Smooth muscle cell (in vitro differentiated cells): ENCODE data around the gene HADHA. TPM values are rescaled to one million over a fixed set of nuclear protein-coding genes. Genes with fewer than 3 reads are reported as not detected.

Source experiments
- DNase-seq: peaks from one replicate; lab custom pipeline; 2025; ENCODE audit not compliant: unreplicated experiment; lab: John Stamatoyannopoulos, UW
- H2AFZ ChIP-seq: fragments of 200-600 bp; sonication (generic); 2 replicates; pipeline ENCODE4 v1.6.0; 2016; ENCODE audit warnings: antibody characterized with exemption, low read depth, mild to moderate bottlenecking
- H3F3A ChIP-seq: fragments of 200-600 bp; sonication (generic); 2 replicates; pipeline ENCODE4 v1.6.0; 2017; ENCODE audit warnings: antibody characterized with exemption, low read depth
- H3K27ac ChIP-seq: fragments of 200-600 bp; sonication (generic); 2 replicates; pipeline ENCODE4 v1.5.1; 2016; ENCODE audit warnings: low read depth, mild to moderate bottlenecking
- H3K27me3 ChIP-seq: fragments of 200-600 bp; sonication (generic); 2 replicates; pipeline ENCODE4 v1.6.1; 2016; ENCODE audit warnings: low read depth, mild to moderate bottlenecking
- H3K36me3 ChIP-seq: fragments of 200-600 bp; sonication (generic); 2 replicates; pipeline ENCODE4 v1.5.1; 2016; ENCODE audit warnings: low read depth
- H3K4me1 ChIP-seq: fragments of 200-600 bp; sonication (generic); 2 replicates; pipeline ENCODE4 v1.5.1; 2016; ENCODE audit warnings: low read depth
- H3K4me2 ChIP-seq: fragments of 200-600 bp; sonication (generic); 2 replicates; pipeline ENCODE4 v1.6.0; 2016; ENCODE audit warnings: mild to moderate bottlenecking
- H3K4me3 ChIP-seq: fragments of 200-600 bp; sonication (generic); 2 replicates; pipeline ENCODE4 v1.5.1; 2016; ENCODE audit warnings: mild to moderate bottlenecking
- H3K79me2 ChIP-seq: fragments of 200-600 bp; sonication (generic); 2 replicates; pipeline ENCODE4 v1.6.0; 2016; ENCODE audit warnings: low read depth, mild to moderate bottlenecking
- H3K9ac ChIP-seq: fragments of 200-600 bp; sonication (generic); 2 replicates; pipeline ENCODE4 v1.6.0; 2016; ENCODE audit warnings: low read depth
- H3K9me3 ChIP-seq: fragments of 200-600 bp; sonication (generic); replicated peaks from 2 replicates; pipeline ENCODE4 v1.5.1; 2016; ENCODE audit warnings: low read depth
- H4K20me1 ChIP-seq: fragments of 200-600 bp; sonication (generic); 2 replicates; pipeline ENCODE4 v1.6.0; 2016; ENCODE audit warnings: low read depth
- WGBS: methylation state at CpG from one replicate; pipeline ENCODE4 v1.1.7; 2016; ENCODE audit warnings: low lambda C conversion rate; 5-methylcytosine and 5-hydroxymethylcytosine counted together
- polyA plus RNA-seq: library from polyadenylated mRNA; unstranded; fragments of >200 nt; fragmentation: Nextera tagmentation; extraction: Ambion mirVana; gene quantifications from 2 replicates; pipeline ENCODE4 v1.2.1, GENCODE V29; 2016
- total RNA-seq: library from RNA; depleted of rRNA; stranded (reverse); fragments of >200 nt; gene quantifications from 2 replicates; pipeline ENCODE4 v1.2.3, GENCODE V29; 2014
- TF ChIP-seq, protein P1 (sequence below): fragments of 200-600 bp; sonication (generic); IDR thresholded peaks from 2 replicates; pipeline ENCODE4 v1.5.1; 2017; ENCODE audit warnings: borderline replicate concordance, mild to moderate bottlenecking, antibody characterized with exemption; ENCODE audit not compliant: insufficient read depth, poor library complexity, severe bottlenecking

Gene HADHA
- total and polyA plus RNA-seq, 2 experiments from 2014 or later, result 96.9 to 111 TPM

DNA sequence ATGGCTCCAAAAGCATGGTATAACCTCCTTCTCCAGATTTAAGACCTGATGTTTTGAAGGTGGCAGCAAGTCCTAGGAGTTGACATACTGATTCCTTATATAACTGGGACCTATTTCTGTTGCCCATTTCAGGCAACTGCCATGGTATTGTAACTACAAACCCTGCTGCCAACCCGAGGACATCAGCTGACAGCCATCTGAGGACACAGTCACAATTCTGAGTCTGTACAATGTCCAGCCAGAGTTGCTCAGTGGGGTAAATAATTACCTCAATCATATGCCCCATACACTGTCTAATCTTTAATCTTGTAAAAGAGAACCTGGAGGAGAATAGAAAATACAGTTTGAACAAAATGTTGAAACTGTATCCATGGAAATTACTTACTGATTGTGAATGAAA lies 80.2 kb downstream of the HADHA start:
- no peak for DNase-seq
- Histone ChIP-seq H3K27ac (no peak overlapping the region), H2AFZ (no peak overlapping the region), H3K27me3 (no peaks in the 10 kb centered on the region), H3K4me1 (no peaks in the 10 kb centered on the region), H3K4me3 (no peak overlapping the region), H3F3A (no peaks in the 10 kb centered on the region), H4K20me1 (no peaks in the 10 kb centered on the region), H3K9ac (no peak overlapping the region), H3K36me3 (no peaks in the 10 kb centered on the region), H3K9me3 (no peaks in the 10 kb centered on the region), H3K4me2 (no peak overlapping the region), H3K79me2 (no peaks in the 10 kb centered on the region)
- WGBS, result 76% methylated on average over 1 of the region's 1 CpG
- TF ChIP-seq, protein P1, sequence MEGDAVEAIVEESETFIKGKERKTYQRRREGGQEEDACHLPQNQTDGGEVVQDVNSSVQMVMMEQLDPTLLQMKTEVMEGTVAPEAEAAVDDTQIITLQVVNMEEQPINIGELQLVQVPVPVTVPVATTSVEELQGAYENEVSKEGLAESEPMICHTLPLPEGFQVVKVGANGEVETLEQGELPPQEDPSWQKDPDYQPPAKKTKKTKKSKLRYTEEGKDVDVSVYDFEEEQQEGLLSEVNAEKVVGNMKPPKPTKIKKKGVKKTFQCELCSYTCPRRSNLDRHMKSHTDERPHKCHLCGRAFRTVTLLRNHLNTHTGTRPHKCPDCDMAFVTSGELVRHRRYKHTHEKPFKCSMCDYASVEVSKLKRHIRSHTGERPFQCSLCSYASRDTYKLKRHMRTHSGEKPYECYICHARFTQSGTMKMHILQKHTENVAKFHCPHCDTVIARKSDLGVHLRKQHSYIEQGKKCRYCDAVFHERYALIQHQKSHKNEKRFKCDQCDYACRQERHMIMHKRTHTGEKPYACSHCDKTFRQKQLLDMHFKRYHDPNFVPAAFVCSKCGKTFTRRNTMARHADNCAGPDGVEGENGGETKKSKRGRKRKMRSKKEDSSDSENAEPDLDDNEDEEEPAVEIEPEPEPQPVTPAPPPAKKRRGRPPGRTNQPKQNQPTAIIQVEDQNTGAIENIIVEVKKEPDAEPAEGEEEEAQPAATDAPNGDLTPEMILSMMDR, result no peak

DNA sequence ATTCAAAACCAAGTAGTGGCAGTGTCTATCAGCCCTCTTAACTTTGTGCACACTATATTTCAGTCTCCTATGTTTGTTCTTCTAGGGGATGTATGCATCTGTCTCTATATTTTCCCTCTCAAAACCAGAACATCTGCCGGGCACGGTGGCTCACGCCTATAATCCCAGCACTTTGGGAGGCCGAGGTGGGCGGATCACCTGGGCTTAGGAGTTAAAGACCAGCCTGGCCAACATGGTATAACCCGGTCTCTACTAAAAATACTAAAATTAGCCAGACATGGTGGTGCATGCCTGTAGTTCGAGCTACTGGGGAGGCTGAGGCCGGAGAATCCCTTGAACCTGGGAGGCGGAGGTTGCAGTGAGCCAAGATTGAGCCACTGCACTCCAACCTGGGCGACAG lies 81.5 kb downstream of the HADHA start:
- Histone ChIP-seq H4K20me1 (no peaks in the 10 kb centered on the region), H3K27me3 (no peaks in the 10 kb centered on the region), H3F3A (no peaks in the 10 kb centered on the region), H3K4me3 (no peak overlapping the region), H3K9ac (no peak overlapping the region), H3K4me1 (no peaks in the 10 kb centered on the region), H3K79me2 (no peaks in the 10 kb centered on the region), H3K36me3 (no peaks in the 10 kb centered on the region), H3K9me3 (no peaks in the 10 kb centered on the region), H3K4me2 (no peak overlapping the region), H3K27ac (no peak overlapping the region), H2AFZ (no peak overlapping the region)
- no peak for DNase-seq
- TF ChIP-seq, protein P1, result no peak
- 95% methylated on average over 10 of the region's 10 CpGs for whole genome bisulfite sequencing

- DNase-seq, result no peak
- no peaks in the 10 kb centered on the region for H3F3A ChIP-seq
- no peaks in the 10 kb centered on the region for H3K9me3 ChIP-seq
- H3K36me3 ChIP-seq, result no peaks in the 10 kb centered on the region
- 95% methylated on average over 7 of the region's 7 CpGs for WGBS
- H3K4me3 ChIP-seq, result no peak overlapping the region
- no peaks in the 10 kb centered on the region for H3K27me3 ChIP-seq
- H2AFZ ChIP-seq, result no peak overlapping the region
- H3K4me1 ChIP-seq, result no peaks in the 10 kb centered on the region
- no peaks in the 10 kb centered on the region for H3K79me2 ChIP-seq
- H4K20me1 ChIP-seq, result no peaks in the 10 kb centered on the region
- H3K27ac ChIP-seq, result no peak overlapping the region
- no peak overlapping the region for H3K4me2 ChIP-seq
- TF ChIP-seq, protein P1, result no peak
- H3K9ac ChIP-seq, result no peak overlapping the region
Observed at GRCh38 chr2:26161926-26162325, 82.5 kb downstream of the HADHA start.

DNA sequence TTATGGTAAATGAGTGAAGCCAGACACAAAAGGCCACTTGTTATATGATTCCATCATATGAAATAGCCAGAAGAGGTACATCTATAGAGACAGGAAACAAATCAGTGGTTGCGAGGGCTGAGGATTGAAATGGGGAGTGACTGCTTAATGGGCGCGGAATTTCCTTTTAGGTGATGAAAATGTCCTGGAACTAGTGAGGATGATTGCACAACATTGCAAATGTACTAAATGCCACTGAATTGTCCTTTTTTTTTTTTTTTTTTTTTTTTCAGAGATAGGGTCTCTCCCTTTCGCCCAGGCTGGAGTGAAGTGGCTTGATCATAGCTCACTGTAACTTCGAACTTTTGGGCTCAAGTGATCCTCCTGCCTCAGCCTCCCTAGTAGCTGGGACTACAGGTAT lies 86.9 kb downstream of the HADHA start:
- DNase-seq, result no peak
- Histone ChIP-seq H3F3A (no peaks in the 10 kb centered on the region), H3K4me2 (no peak overlapping the region), H3K4me3 (no peak overlapping the region), H3K27me3 (no peaks in the 10 kb centered on the region), H2AFZ (no peak overlapping the region), H3K27ac (no peak overlapping the region), H3K79me2 (no peaks in the 10 kb centered on the region), H3K9me3 (no peaks in the 10 kb centered on the region), H3K9ac (no peak overlapping the region), H3K4me1 (no peaks in the 10 kb centered on the region), H3K36me3 (no peaks in the 10 kb centered on the region), H4K20me1 (no peaks in the 10 kb centered on the region)
- WGBS, result 89% methylated on average over 5 of the region's 5 CpGs
- TF ChIP-seq, protein P1, result no peak
